DND-41 (cell line): ENCODE data around the gene INPP5A.
A peak's percentile ranks its signal among the peaks of the same experiment; 100 is the strongest.
"Not testable (repeated sequence)": the region's sequence is repeated elsewhere in the genome, so short reads cannot be mapped to it uniquely, and the experiment has no call there.

Experiments
- ATAC-seq: fragments of 200-7000 bp; cut with Tn5 transposase; 3 replicates; pipeline ENCODE4 v1.9.1; 2021; ENCODE audit warnings: low read depth; ENCODE audit not compliant: insufficient read depth
- DNase-seq: peaks from one replicate; pipeline ENCODE4 v3.0.0-alpha.2; 2020
- H2AFZ ChIP-seq: 2 replicates; pipeline ENCODE4 v1.6.0; 2012; ENCODE audit warnings: low read depth, low read length
- H3K27ac ChIP-seq: 2 replicates; pipeline ENCODE4 v1.5.1; 2012; ENCODE audit warnings: low read length, inconsistent platforms
- H3K27me3 ChIP-seq: fragments of 200-600 bp; sonication (generic); 2 replicates; pipeline ENCODE4 v1.6.0; 2012; ENCODE audit warnings: low read length, mild to moderate bottlenecking, inconsistent platforms; ENCODE audit not compliant: insufficient read depth, poor library complexity
- H3K36me3 ChIP-seq: 2 replicates; pipeline ENCODE4 v1.5.1; 2012; ENCODE audit warnings: low read length, inconsistent platforms; ENCODE audit not compliant: insufficient read depth
- H3K4me1 ChIP-seq: 2 replicates; pipeline ENCODE4 v1.5.1; 2012; ENCODE audit warnings: mild to moderate bottlenecking, low read length; ENCODE audit not compliant: insufficient read depth
- H3K4me2 ChIP-seq: 2 replicates; pipeline ENCODE4 v1.6.0; 2012; ENCODE audit warnings: mild to moderate bottlenecking, moderate library complexity, low read length, inconsistent platforms; ENCODE audit not compliant: insufficient read depth
- H3K4me3 ChIP-seq, 2 experiments: fragments of 200-600 bp in 1 of 2; shearing (Covaris generic) in 1 of 2; 2 replicates each; pipeline ENCODE4 v1.5.1; 2012 to 2016; ENCODE audit warnings: inconsistent platforms in 2 of 2, low read length in 2 of 2, mild to moderate bottlenecking in 2 of 2, low read depth in 1 of 2, moderate library complexity in 1 of 2
- H3K79me2 ChIP-seq: 2 replicates; pipeline ENCODE4 v1.6.0; 2012; ENCODE audit warnings: low read length, inconsistent platforms; ENCODE audit not compliant: insufficient read depth
- H3K9ac ChIP-seq: 2 replicates; pipeline ENCODE4 v1.6.0; 2012; ENCODE audit warnings: low read depth, mild to moderate bottlenecking, inconsistent platforms, low read length, moderate library complexity
- H3K9me3 ChIP-seq: 2 replicates; pipeline ENCODE4 v1.5.1; 2012; ENCODE audit warnings: low read length, moderate library complexity, mild to moderate bottlenecking, inconsistent platforms; ENCODE audit not compliant: insufficient read depth, severe bottlenecking
- H4K20me1 ChIP-seq: 2 replicates; pipeline ENCODE4 v1.6.0; 2012; ENCODE audit warnings: low read length; ENCODE audit not compliant: insufficient read depth
- EZH2 ChIP-seq: IDR thresholded peaks from 3 replicates; pipeline ENCODE4 v1.6.1; 2012; ENCODE audit warnings: borderline replicate concordance, low read depth, mild to moderate bottlenecking, moderate library complexity, low read length, inconsistent platforms; ENCODE audit not compliant: severe bottlenecking
- TF ChIP-seq, protein P1 (sequence below): IDR thresholded peaks from 2 replicates; pipeline ENCODE4 v1.5.1; 2012; ENCODE audit warnings: borderline replicate concordance, low read length, moderate library complexity, mild to moderate bottlenecking; ENCODE audit not compliant: poor library complexity, severe bottlenecking; ENCODE audit errors: extremely low read depth

Gene INPP5A

DNA sequence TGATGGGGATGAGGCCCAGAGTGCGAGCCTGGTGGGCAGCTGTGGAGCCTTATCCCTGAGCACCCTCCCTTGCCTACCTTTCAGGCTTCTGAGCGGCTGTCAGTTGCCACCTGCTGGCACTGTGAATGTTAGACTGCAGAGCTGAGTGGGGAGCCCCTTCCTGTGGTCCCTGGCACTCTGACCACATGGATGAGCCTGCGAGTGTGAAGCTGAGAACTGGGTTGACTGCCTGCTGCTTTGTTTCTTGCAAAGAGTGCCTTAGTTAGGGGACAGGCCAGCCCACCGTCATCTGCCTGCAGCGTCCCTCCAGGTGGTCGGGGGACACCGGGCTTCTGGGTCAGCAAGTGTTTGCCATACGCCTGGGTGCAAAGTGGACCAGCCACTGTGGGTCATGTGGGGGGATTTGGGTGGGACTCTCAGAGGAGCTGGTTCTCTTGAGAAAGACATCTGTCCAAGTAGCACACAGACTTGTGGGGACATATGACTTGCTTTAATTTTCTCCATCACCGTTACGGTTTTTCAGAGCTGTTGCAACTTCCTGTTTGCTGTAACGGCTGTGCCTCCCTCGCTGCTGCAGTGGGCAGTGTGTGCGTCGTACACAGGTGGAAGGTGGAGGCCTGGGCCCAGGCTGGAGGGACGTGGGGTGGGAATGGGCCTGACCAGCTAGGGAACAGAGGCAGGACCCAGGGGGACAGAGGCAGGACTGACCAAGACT is 13.7 kb downstream of the INPP5A start:
- H3K27ac ChIP-seq, result peak overlapping the region; percentile 92
- peak overlapping the region; percentile 66 for H3K4me2 ChIP-seq
- peak overlapping the region in 1 of 2 experiments; percentile 49; a peak in 2 of 4 replicates for H3K4me3 ChIP-seq
- peak; percentile 87 for ATAC-seq
- H3K9ac ChIP-seq, result peak overlapping the region; percentile 61
- no peaks in the 10 kb centered on the region for H3K27me3 ChIP-seq
- peaks cover 62% of the 10 kb centered on the region for H3K4me1 ChIP-seq
- H3K9me3 ChIP-seq, result no peaks in the 10 kb centered on the region
- H2AFZ ChIP-seq, result peak overlapping the region; percentile 58
- TF ChIP-seq EZH2, result no peak
- TF ChIP-seq, protein P1, sequence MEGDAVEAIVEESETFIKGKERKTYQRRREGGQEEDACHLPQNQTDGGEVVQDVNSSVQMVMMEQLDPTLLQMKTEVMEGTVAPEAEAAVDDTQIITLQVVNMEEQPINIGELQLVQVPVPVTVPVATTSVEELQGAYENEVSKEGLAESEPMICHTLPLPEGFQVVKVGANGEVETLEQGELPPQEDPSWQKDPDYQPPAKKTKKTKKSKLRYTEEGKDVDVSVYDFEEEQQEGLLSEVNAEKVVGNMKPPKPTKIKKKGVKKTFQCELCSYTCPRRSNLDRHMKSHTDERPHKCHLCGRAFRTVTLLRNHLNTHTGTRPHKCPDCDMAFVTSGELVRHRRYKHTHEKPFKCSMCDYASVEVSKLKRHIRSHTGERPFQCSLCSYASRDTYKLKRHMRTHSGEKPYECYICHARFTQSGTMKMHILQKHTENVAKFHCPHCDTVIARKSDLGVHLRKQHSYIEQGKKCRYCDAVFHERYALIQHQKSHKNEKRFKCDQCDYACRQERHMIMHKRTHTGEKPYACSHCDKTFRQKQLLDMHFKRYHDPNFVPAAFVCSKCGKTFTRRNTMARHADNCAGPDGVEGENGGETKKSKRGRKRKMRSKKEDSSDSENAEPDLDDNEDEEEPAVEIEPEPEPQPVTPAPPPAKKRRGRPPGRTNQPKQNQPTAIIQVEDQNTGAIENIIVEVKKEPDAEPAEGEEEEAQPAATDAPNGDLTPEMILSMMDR, result peak; percentile 77
- peaks cover 91% of the 10 kb centered on the region for H3K79me2 ChIP-seq
- DNase-seq, result peak; percentile 90
- H3K36me3 ChIP-seq, result 0 out of 2 replicates have a peak, but pooled peaks cover 4% of the 10 kb centered on the region
- peaks cover 21% of the 10 kb centered on the region for H4K20me1 ChIP-seq

DNA sequence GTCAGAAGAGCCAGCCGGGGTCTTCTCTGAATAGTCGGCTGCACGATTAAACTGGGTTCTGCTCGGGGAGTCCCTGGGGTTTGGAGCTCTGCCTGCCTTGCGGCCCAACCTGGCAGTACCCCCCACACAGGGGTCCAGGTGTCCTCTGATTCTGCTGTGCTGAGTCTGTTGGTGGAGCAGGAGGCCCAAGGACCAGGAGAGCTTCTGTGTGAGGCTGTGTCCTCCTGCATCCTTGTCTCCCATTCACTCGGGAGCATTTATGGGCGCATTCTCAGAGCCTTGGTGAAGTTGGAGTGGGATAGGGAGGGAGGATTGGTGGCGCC is 14.2 kb downstream of the INPP5A start:
- Histone ChIP-seq H3K4me2 (peak overlapping the region; percentile 66), H3K27me3 (no peaks in the 10 kb centered on the region), H3K9me3 (no peaks in the 10 kb centered on the region), H3K4me1 (peaks cover 57% of the 10 kb centered on the region), H3K36me3 (0 out of 2 replicates have a peak, but pooled peaks cover 6% of the 10 kb centered on the region), H3K4me3 (peak overlapping the region in 1 of 2 experiments; percentile 49; a peak in 2 of 4 replicates), H3K79me2 (peaks cover 91% of the 10 kb centered on the region), H2AFZ (peak overlapping the region; percentile 58), H3K9ac (peak overlapping the region; percentile 61), H4K20me1 (peaks cover 24% of the 10 kb centered on the region), H3K27ac (peak overlapping the region; percentile 92)
- ATAC-seq (peak; percentile 32), DNase-seq (no peak)
- TF ChIP-seq EZH2, result no peak
- TF ChIP-seq, protein P1, result no peak

DNA sequence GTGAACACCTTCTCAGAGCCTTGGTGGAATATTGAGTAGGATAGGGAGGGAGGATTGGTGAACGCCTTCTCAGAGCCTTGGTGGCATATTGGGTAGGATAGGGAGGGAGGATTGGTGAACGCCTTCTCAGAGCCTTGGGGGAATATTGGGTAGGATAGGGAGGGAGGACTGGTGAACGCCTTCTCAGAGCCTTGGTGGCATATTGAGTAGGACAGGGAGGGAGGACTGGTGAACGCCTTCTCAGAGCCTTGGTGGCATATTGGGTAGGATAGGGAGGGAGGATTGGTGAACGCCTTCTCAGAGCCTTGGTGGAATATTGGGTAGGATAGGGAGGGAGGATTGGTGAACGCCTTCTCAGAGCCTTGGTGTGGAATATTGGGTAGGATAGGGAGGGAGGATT is 15.0 kb downstream of the INPP5A start:
- peaks cover 91% of the 10 kb centered on the region for H3K79me2 ChIP-seq
- not testable (repeated sequence) for H3K4me3 ChIP-seq, H3K4me2 ChIP-seq, ATAC-seq, H3K27me3 ChIP-seq, H3K9ac ChIP-seq, H3K9me3 ChIP-seq, DNase-seq, H2AFZ ChIP-seq, H3K36me3 ChIP-seq
- H4K20me1 ChIP-seq, result peaks cover 30% of the 10 kb centered on the region
- H3K4me1 ChIP-seq, result peaks cover 49% of the 10 kb centered on the region
- peak overlapping the region; percentile 92 for H3K27ac ChIP-seq

DNA sequence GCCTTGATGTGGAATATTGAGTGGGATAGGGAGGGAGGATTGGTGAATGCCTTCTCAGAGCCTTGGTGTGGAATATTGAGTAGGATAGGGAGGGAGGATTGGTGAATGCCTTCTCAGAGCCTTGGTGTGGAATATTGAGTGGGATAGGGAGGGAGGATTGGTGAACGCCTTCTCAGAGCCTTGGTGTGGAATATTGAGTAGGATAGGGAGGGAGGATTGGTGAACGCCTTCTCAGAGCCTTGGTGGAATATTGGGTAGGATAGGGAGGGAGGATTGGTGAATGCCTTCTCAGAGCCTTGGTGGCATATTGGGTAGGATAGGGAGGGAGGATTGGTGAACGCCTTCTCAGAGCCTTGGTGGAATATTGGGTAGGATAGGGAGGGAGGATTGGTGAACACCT is 16.0 kb downstream of the INPP5A start:
- ATAC-seq, result not testable (repeated sequence)
- H4K20me1 ChIP-seq, result peaks cover 39% of the 10 kb centered on the region

More for the DNA sequence above, 16.0 kb downstream of the INPP5A start:
- peaks cover 91% of the 10 kb centered on the region for H3K79me2 ChIP-seq
- H3K27me3 ChIP-seq, H3K36me3 ChIP-seq, DNase-seq, H3K4me3 ChIP-seq, H3K9ac ChIP-seq, H3K9me3 ChIP-seq, H3K4me2 ChIP-seq, H3K27ac ChIP-seq, H2AFZ ChIP-seq: not testable (repeated sequence)
- H3K4me1 ChIP-seq, result peaks cover 45% of the 10 kb centered on the region
